GM23248 (cell line): ENCODE data around the gene CNN3. TPM values are rescaled to one million over a fixed set of nuclear protein-coding genes. Genes with fewer than 3 reads are reported as not detected.
A peak's percentile ranks its signal among the peaks of the same experiment; 100 is the strongest.
"Not testable (repeated sequence)": the region's sequence is repeated elsewhere in the genome, so short reads cannot be mapped to it uniquely, and the experiment has no call there.

Experiments used
- DNase-seq: peaks from one replicate; pipeline ENCODE4 v3.0.0-alpha.2; 2015
- H2AFZ ChIP-seq: fragments of 200-600 bp; sonication (generic); 2 replicates; pipeline ENCODE4 v1.6.1; 2016; ENCODE audit warnings: antibody characterized with exemption
- H3F3A ChIP-seq: fragments of 200-600 bp; sonication (generic); 2 replicates; pipeline ENCODE4 v1.6.1; 2016; ENCODE audit warnings: mild to moderate bottlenecking, antibody characterized with exemption, mixed run types; ENCODE audit not compliant: insufficient read depth
- H3K27ac ChIP-seq: fragments of 200-600 bp; sonication (generic); 2 replicates; pipeline ENCODE4 v1.5.1; 2016; ENCODE audit warnings: mild to moderate bottlenecking
- H3K27me3 ChIP-seq: fragments of 200-600 bp; sonication (generic); replicated peaks from 2 replicates; pipeline ENCODE4 v1.6.1; 2016; ENCODE audit warnings: mild to moderate bottlenecking; ENCODE audit not compliant: insufficient read depth
- H3K36me3 ChIP-seq: fragments of 200-600 bp; sonication (generic); 2 replicates; pipeline ENCODE4 v1.6.1; 2016; ENCODE audit warnings: low read depth, mild to moderate bottlenecking
- H3K4me1 ChIP-seq: fragments of 200-600 bp; sonication (generic); 2 replicates; pipeline ENCODE4 v1.6.1; 2016; ENCODE audit warnings: mild to moderate bottlenecking; ENCODE audit not compliant: insufficient read depth
- H3K4me2 ChIP-seq: fragments of 200-600 bp; sonication (generic); one replicate; pipeline ENCODE4 v1.6.1; 2016; ENCODE audit warnings: mild to moderate bottlenecking; ENCODE audit not compliant: unreplicated experiment
- H3K4me3 ChIP-seq: fragments of 200-600 bp; sonication (generic); 2 replicates; pipeline ENCODE4 v1.5.1; 2016; ENCODE audit warnings: mild to moderate bottlenecking
- H3K79me2 ChIP-seq: fragments of 200-600 bp; sonication (generic); 2 replicates; pipeline ENCODE4 v1.6.1; 2016; ENCODE audit warnings: mild to moderate bottlenecking; ENCODE audit not compliant: insufficient read depth
- H3K9ac ChIP-seq: fragments of 200-600 bp; sonication (generic); 2 replicates; pipeline ENCODE4 v1.6.1; 2016; ENCODE audit warnings: mild to moderate bottlenecking
- H3K9me2 ChIP-seq: fragments of 200-600 bp; sonication (generic); 2 replicates; pipeline ENCODE4 v1.6.1; 2016; ENCODE audit warnings: mixed run types, mild to moderate bottlenecking, moderate library complexity; ENCODE audit not compliant: insufficient read depth
- H3K9me3 ChIP-seq: fragments of 200-600 bp; sonication (generic); one replicate; pipeline ENCODE4 v1.6.1; 2017; ENCODE audit warnings: low read depth
- H4K20me1 ChIP-seq: fragments of 200-600 bp; sonication (generic); 2 replicates; pipeline ENCODE4 v1.6.0; 2016; ENCODE audit not compliant: insufficient read depth
- EZH2 ChIP-seq: fragments of 200-600 bp; sonication (generic); IDR thresholded peaks from 2 replicates; pipeline ENCODE4 v1.6.1; 2018; ENCODE audit warnings: antibody characterized with exemption, mild to moderate bottlenecking; ENCODE audit not compliant: insufficient read depth, poor library complexity, severe bottlenecking
- EZH2phosphoT487 ChIP-seq: fragments of 200-600 bp; sonication (generic); IDR thresholded peaks from 2 replicates; pipeline ENCODE4 v1.6.1; 2018; ENCODE audit warnings: antibody characterized with exemption, moderate library complexity, mild to moderate bottlenecking, low read depth; ENCODE audit not compliant: insufficient read depth
- WGBS, 2 experiments: methylation state at CpG; one replicate each; pipeline ENCODE4 v1.1.6; 2015 to 2017; ENCODE audit warnings: low lambda C conversion rate in 2 of 2, low coverage in 1 of 2; ENCODE audit errors: missing lambda C conversion rate in 2 of 2; 5-methylcytosine and 5-hydroxymethylcytosine counted together
- in situ Hi-C: fragments of 300-500 bp; cut with MboI; formaldehyde crosslinking; loops from 2 replicates; pipeline ENCODE4 v1.15.0; 2020
- polyA plus RNA-seq: library from polyadenylated mRNA; unstranded; fragments of >200 nt; fragmentation: Nextera tagmentation; extraction: Ambion mirVana; gene quantifications from 2 replicates; pipeline ENCODE4 v1.2.1, GENCODE V29; 2016
- total RNA-seq: library from RNA; depleted of rRNA; stranded (reverse); fragments of >200 nt; shearing (Covaris generic); gene quantifications from 2 replicates; pipeline ENCODE4 v1.2.3, GENCODE V29; 2014

Gene CNN3
- total and polyA plus RNA-seq, 2 experiments from 2014 or later = 213 to 359 TPM

DNA sequence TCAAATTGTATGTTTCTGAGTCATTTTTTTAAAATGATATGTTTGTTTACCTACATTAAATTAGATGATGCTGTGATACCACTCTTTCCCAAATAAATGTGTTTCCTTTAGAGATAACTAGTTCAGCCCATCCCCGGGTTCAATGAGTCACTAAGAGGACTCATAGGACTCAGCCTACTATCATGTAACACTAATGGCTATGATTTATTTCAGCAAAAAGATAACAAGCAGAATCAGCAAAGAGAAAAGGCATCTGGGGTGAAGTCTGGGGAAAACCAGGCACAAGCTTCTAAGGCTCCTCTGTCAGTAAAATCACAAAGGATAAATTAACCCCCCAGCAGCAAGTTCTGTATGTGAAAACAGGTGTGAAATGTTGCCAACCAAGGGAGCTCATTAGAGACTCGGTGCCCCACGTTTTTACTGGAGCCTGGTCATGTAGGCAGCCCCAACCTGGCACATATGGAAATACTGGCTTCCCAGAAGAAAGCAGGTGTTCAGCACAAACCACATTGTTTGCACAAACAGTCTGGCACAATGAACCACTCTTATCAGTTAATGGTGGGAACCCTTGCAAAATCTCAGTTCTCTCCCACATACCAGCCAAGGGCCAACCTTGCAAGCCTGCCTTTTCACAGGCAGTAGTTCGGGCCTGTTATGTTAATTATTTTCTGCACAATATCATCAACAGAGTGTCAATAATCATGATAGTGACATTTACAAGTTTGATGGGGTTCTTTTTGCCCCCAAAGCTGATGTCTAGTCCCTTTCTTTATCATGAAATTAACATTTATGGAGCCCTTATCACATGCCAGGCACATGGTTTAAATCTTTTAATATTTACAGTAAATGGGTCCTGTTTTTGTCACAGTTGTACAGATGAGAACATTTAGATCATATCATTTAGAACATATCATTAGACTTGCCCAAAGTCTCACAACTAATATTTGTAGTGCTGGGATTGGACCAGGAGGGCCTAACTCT, 23.1 kb upstream of the CNN3 start:
- Histone ChIP-seq H3K4me3 (no peak overlapping the region), H4K20me1 (no peaks in the 10 kb centered on the region), H3K36me3 (no peaks in the 10 kb centered on the region), H3K9ac (no peak overlapping the region), H3K4me1 (0 out of 2 replicates have a peak, but pooled peaks cover 27% of the 10 kb centered on the region), H3K4me2 (no peak overlapping the region), H3K79me2 (no peaks in the 10 kb centered on the region), H3K9me2 (no peaks in the 10 kb centered on the region), H3K27me3 (no peaks in the 10 kb centered on the region), H2AFZ (no peak overlapping the region), H3K9me3 (no peaks in the 10 kb centered on the region), H3F3A (peaks cover 13% of the 10 kb centered on the region), H3K27ac (no peak overlapping the region)
- in situ Hi-C loops = no loop called here
- peak; percentile 40 for DNase-seq
- WGBS, 2 experiments = 68 to 69% methylated on average over 4 of the region's 4 CpGs
- TF ChIP-seq EZH2 = no peak
- TF ChIP-seq EZH2phosphoT487 = no peak

DNA sequence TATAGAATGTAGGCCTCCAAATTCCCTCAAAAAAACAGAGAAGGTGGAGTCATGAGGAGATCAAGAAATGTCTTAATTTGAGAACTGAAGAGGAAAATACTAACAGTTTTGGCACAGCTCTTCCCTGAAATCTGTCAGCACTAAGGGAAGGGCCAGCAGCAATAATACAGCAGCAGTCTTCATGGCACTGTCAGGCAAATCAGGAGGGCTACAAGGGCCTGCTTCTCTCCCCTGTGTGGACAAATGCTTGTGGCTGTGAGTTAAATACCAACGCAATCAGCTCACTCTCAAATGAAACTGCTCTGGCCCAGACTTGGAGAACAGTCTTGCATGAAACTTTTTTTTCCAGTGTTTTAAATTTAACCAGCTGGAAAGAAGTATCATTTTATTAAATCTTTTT, 20.5 kb upstream of the CNN3 start:
- Histone ChIP-seq H3K4me2 (peak overlapping the region; percentile 35), H3K27ac (no peak overlapping the region), H2AFZ (0 out of 2 replicates have a peak overlapping the region, but pooled peaks have one; percentile 0), H3K4me1 (0 out of 2 replicates have a peak, but pooled peaks cover 27% of the 10 kb centered on the region), H3K27me3 (no peaks in the 10 kb centered on the region), H3K9ac (no peak overlapping the region), H3K9me3 (no peaks in the 10 kb centered on the region), H3K36me3 (no peaks in the 10 kb centered on the region), H4K20me1 (no peaks in the 10 kb centered on the region), H3K79me2 (no peaks in the 10 kb centered on the region), H3F3A (peaks cover 13% of the 10 kb centered on the region), H3K4me3 (no peak overlapping the region), H3K9me2 (no peaks in the 10 kb centered on the region)
- DNase-seq = peak; percentile 81
- WGBS, 2 experiments = 24 to 33% methylated on average over 1 of the region's 1 CpG
- TF ChIP-seq EZH2 (no peak), EZH2phosphoT487 (no peak)
- in situ Hi-C loops = no loop called here

DNA sequence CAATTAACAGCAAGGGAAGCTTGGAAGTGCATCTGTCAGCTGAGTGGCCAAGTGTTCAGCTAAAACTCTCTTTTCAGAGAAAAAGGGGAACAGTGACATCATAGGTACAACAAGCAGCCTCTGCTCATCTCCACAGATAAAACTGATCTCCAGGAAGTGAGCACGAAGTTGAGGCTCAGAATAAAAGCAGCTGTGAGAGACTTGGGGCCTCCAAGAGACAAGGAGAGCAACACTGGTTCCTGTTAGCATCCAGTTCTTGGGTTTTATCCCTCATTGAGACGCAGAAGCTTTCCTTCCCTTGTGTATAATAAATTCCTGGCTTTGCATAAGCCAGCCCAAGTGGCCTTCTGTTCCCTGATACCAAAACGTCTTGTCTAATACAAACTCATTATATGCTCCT, 20.0 kb upstream of the CNN3 start:
- Histone ChIP-seq H3K4me3 (no peak overlapping the region), H3K27me3 (no peaks in the 10 kb centered on the region), H3K27ac (no peak overlapping the region), H3F3A (peaks cover 13% of the 10 kb centered on the region), H3K9ac (no peak overlapping the region), H4K20me1 (no peaks in the 10 kb centered on the region), H3K36me3 (no peaks in the 10 kb centered on the region), H2AFZ (0 out of 2 replicates have a peak overlapping the region, but pooled peaks have one; percentile 0), H3K4me2 (no peak overlapping the region), H3K79me2 (no peaks in the 10 kb centered on the region), H3K4me1 (0 out of 2 replicates have a peak, but pooled peaks cover 27% of the 10 kb centered on the region), H3K9me2 (no peaks in the 10 kb centered on the region), H3K9me3 (no peaks in the 10 kb centered on the region)
- in situ Hi-C loops = no loop called here
- DNase-seq = no peak
- TF ChIP-seq EZH2 = no peak
- TF ChIP-seq EZH2phosphoT487 = no peak
- 38 to 41% methylated on average over 3 of the region's 3 CpGs for WGBS, 2 experiments

DNA sequence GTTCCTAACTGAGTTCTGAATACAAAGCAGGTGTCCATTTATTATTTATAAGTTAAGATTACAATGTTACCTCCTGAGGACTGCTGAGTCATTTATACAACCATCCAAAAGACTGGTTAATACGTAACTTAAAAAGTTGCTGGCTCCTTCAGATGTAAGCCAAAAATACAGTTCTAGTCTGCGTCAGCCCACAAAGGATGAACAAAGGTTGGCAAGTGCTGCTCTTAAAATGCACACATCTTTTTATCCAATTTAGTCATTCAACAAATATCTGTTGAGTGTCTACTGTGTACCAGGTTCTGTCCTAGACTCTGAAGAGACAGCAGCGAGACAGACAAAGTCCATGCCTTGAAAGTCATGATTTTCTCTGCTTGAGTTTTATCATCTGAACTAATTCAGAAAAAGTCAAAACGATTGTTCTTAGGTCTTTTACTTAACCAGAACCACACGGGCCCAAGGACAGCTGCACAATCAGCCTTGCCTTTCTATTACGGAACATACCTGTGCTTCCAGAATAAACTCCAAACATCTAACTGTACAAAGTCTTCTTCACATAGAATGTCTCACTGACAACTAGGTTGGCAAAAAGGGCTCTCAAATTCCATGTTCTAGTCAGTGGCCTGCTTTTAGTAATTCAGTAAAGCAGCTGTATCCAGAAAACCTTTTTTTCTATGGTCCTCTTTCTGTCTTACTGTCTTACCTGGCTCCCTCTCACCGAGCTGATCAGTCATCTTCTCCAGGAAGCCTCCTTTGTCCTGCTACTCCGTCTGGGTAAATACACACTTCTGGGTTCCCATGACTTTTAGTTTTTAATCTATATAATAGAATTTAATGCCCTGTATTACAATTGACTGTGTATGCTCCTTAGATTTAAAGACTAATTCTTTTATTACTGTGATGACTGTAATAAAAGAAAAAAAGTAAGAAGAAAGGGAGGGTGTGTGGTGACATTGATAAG, 15.5 kb upstream of the CNN3 start:
- Histone ChIP-seq H3K9me2 (no peaks in the 10 kb centered on the region), H3K9me3 (no peaks in the 10 kb centered on the region), H4K20me1 (no peaks in the 10 kb centered on the region), H3K36me3 (no peaks in the 10 kb centered on the region), H3K4me2 (no peak overlapping the region), H3K79me2 (no peaks in the 10 kb centered on the region), H2AFZ (no peak overlapping the region), H3K4me3 (no peak overlapping the region), H3K27ac (no peak overlapping the region), H3K9ac (no peak overlapping the region), H3K4me1 (peaks cover 25% of the 10 kb centered on the region), H3F3A (peaks cover 9% of the 10 kb centered on the region; the same call in 1 of the 2 replicates), H3K27me3 (no peaks in the 10 kb centered on the region)
- WGBS, 2 experiments = 72 to 73% methylated on average over 8 of the region's 8 CpGs
- DNase-seq = no peak
- no peak for TF ChIP-seq EZH2
- no peak for TF ChIP-seq EZH2phosphoT487
- in situ Hi-C loops = no loop called here

DNA sequence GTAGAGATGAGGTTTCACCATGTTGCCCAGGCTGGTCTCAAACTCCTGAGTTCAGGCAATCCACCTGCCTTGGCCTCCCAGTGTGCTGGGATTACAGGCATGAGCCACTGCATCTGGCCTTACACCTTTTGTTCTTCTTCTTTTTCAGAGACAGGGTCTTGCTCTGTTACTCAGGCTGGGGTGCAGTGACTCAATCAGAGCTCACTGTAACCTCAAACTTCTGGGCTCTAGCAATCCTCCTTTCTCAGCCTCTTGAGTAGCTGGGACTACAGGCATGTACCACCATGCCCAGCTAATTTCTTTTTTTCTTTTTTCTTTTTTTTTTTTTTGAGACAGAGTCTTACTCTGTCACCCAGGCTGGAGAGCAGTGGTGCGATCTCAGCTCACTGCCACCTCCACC, 14.6 kb upstream of the CNN3 start:
- H4K20me1 ChIP-seq, H3K4me2 ChIP-seq, H3K9me3 ChIP-seq, H3K4me3 ChIP-seq, H3K27ac ChIP-seq, H3K27me3 ChIP-seq, DNase-seq, H2AFZ ChIP-seq, in situ Hi-C loops, H3F3A ChIP-seq, H3K9ac ChIP-seq, H3K36me3 ChIP-seq, H3K79me2 ChIP-seq, H3K9me2 ChIP-seq: not testable (repeated sequence)
- peaks cover 27% of the 10 kb centered on the region for H3K4me1 ChIP-seq
- WGBS, 2 experiments = 78 to 100% methylated on average over 1 of the region's 1 CpG
